ENCODE measurements around the gene ACOD1.
"Not testable (repeated sequence)": the region's sequence is repeated elsewhere in the genome, so short reads cannot be mapped to it uniquely, and the experiment has no call there.

Gene ACOD1

GRCh38 chr13:76955193-76955592 is 6.9 kb downstream of the ACOD1 start:
- DNase-seq: no peak

DNA sequence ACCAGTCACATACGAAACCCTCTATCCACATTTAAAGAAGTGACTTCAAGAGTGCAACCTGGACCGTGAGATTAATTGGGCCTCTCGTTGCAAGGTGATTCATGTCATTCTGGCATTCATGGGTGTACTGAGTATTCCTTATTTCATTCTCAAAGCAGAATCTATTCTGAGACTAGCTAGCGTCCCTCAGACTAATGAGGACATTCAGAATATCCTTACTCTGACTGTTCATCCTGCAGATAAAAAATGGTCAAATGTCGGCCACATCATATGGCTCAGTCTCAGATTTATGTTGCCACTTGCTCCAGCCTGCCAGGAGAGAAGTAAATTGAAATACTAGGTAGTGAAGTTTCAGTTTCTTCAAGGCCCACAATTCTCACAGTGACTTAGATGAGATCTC is 7.3 kb downstream of the ACOD1 start:
- no peak for DNase-seq

- DNase-seq: no peak
Measured at GRCh38 chr13:76958841-76959432, 10.6 kb downstream of the ACOD1 start.

- DNase-seq: not testable (repeated sequence)
Measured at GRCh38 chr13:76959734-76960133, 11.4 kb downstream of the ACOD1 start.

DNA sequence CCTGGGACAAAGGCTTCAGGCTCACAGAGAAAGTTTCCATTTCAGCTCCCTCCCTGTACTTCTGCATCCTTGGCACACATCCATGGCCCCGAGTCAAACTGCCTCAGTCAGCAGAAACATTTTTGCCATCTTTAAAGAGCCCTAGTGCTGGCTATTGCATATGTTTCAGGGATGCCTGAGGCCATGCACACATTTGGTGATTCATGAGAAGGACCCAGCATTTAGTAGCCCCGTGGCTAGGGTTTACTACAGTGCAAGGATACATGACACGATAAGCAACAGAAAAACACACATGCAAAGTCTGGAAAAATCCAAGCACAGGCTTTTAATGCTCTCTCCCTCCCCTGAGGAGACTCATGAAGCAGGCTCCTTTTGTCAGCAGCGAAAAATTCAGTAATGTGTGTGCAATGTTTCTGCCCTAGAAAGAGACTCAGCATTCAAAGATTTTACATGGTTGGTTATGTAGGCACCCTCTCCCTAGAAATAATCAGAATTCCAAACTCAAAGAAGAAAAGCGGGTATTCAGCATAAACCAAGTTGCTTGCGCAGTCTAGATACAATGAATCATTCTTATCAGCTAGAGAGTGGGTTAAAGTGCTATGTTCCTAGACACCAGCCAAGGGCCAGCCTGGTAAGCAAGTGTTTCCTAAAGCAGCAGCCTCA is 17.6 kb downstream of the ACOD1 start:
- peak; percentile 26 for DNase-seq

- DNase-seq: no peak
Measured at GRCh38 chr13:76967031-76967430, 18.7 kb downstream of the ACOD1 start.

- DNase-seq: peak; percentile 83
Measured at GRCh38 chr13:76968041-76968440, 19.7 kb downstream of the ACOD1 start.

- no peak for DNase-seq
Measured at GRCh38 chr13:76969488-76970365, 21.4 kb downstream of the ACOD1 start.

- DNase-seq: no peak
Measured at GRCh38 chr13:76971215-76971614, 22.9 kb downstream of the ACOD1 start.

DNA sequence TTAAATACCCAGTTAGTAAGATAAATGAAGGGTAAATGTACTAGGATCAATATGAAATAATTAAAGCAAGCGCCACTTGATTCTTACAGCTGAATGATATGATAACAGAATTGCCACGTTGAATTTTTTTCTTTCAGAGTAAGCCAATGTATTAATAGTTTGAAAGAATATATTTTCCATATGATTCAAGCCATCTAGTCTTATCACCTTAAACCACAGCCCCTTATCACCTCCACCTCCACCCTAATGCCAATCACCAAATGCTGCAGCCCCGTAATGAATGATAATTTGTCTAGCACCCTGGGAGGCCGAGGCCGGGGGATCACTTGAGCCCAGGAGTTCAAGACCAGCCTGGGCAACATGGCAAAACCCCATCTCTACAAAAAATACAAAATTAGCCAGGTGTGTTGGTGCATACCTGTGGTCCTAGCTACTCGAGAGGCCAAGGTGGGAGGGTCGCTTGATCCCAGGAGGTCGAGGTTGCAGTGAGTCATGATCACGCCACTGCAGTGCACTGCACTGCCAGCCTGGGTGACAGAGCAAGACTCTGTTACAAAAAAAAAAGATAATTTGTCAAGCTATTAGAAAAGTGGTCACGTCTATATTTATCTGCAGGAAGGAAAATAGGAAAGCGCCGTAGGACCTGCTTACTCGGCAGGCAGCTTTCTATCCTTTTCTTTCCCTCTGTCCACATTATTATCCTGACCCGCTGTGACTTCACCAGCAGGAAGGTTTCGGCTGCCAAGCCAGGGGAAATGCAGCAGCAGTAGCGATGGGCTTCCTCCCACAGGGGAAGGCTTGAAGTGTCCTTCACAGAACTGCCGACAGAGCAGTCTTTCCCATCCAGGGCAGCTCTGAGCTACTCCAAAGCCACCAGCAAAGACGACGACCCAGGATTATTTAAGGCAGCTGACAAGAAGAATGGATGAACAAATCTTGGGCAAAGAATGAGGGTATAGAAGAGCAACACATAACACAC is 23.8 kb downstream of the ACOD1 start:
- no peak for DNase-seq

DNA sequence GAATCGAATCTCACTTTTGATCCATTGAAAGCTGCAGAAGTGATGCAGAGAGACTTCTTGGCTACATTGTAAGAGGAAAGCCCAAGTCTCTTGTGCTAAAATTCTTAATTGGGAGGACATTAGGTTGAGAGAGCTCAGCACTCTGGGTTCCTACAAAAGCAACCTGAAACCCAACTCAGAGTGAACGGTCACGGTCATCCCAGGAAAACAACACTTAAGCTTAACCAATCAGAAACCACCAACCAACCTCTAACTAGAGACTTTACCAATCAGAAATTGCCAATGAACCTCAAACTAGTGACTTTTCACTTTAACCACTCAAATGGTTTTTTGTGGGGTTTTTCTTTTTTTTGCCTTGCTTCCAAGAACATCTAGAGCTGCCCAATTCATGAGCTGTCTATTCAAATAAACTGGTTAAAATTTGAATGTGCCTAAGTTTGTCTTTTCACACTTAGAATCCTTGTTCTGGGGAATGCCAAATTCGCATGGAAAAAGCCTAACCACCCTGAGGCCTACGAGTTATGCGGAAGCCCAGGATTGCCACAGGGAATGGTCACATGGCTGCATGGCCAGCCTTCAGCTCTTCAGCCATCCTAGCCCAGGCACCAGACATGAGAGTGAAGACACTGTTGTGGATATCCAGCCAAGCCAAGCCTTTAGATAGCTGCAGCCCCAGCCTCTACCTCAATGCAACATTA is 25.8 kb downstream of the ACOD1 start:
- DNase-seq: no peak

- no peak for DNase-seq
Measured at GRCh38 chr13:76974618-76974975, 26.3 kb downstream of the ACOD1 start.

DNA sequence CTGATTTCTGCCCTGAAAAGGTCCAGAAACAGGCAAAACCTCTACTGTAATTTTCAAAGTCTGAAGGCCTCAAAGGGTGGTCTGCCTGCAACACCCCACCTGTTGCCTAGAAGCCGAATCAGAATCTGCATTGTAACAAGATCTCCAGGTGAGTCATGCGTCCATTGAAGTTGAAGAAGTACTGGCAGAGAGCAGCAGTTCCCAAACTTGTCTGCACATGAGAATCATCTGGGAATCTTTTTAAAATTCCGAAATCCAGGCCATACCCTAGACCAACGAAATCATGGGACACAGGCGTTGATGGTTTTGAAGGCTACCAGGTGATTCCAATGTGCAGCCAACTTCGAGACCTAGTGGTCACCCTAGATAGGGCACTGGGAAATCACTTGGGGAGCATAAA is 27.6 kb downstream of the ACOD1 start:
- DNase-seq: no peak

GRCh38 chr13:76976490-76976889 is 28.2 kb downstream of the ACOD1 start:
- peak; percentile 88 for DNase-seq

- DNase-seq: no peak
Measured at GRCh38 chr13:76976929-76977328, 28.6 kb downstream of the ACOD1 start.

DNA sequence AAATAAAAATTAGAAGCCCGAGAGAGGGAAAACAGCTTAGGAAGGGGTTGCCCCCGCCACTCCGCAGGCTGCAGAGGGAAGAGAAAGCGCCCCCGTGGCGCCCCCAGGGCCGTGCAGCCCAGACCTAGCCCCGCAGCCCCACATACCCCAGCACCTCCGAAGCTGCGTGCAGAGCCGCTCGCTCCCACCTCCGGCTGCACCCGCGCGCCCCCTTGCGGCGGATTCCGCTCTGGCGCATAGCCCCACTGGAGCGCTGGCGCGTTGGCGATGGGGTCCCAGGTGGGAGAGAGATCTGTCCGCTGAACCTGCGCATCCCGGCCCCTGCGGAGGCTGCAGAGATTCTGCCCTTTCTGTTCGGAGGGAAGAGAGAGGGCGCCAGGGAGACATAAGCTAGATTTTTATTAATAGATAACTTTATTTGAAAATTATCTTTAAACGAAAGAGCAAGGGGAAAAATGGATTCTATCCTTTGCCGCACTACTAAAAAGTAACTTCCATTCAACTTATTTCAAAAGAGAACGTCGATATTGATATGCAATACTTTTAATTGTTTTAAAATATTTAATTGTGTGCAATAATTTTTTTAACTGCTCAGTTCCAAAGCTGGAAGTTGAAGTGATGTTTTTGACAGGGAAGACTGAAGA is 31.9 kb downstream of the ACOD1 start:
- DNase-seq: no peak

DNA sequence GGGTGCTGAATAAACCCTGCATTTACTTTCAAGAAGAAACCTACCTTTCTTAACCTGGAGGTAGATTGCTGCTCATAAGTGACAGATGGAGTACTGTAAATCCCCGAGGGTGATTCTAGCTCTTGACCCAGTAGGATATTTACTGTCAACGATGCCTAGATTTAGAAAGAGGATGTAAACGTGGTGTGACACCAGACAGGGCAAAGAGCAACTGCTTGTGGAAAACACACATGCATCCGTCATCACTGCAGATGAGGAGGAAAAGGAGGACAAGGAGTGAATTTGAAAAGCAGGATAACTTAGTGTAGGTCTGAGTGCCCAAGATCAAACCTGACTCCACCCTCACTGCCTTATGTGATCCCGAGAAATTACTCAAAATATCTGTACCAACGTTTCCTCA is 33.8 kb downstream of the ACOD1 start:
- no peak for DNase-seq

- no peak for DNase-seq
Measured at GRCh38 chr13:76983676-76984075, 35.4 kb downstream of the ACOD1 start.

DNA sequence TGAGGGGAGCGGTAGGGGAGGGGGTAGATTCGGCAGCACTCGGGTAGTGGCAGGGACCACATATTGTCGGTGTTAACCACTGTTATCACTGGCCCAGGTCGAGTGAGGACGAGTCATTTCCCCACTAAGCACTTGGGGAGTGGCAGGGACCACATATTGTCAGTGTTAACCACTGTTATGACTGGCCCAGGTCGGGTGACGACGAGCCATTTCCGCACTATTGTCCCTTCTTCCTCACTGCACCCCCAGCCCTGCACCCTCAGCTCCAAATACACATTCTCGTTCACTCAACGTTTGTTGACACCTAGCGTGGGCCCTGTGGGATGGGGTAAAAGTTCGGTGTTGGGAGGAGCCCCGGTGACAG is 43.1 kb downstream of the ACOD1 start:
- DNase-seq: no peak

GRCh38 chr13:76991796-76992547 is 43.7 kb downstream of the ACOD1 start, which contains the start of gene CLN5:
Gene CLN5, plus strand, starts transcription at chr13:76992081. Its CDS starts 18 bp downstream, at chr13:76992099.
- DNase-seq: peak; percentile 49

DNA sequence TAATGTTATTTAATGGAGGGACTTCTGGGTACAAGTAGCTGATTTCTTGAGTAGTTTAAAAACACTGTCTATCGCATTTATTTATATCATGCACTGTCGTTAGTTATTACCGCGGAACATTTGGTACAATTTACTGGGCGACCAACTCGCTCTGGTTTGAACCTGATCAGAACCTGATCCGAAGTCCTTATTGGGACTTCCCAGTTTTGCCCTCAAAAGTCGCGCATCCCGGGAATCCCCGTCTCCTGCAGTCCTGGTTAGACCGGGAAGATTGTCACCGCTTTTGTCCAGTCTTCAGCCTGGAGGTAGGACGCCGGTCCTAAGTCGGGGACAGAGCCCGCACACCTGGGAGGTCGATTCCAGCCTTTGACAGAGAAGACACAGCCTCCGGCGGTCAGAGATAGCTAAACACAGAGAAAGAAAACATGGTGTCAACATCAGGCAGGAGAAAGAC is 44.3 kb downstream of the ACOD1 start:
- no peak for DNase-seq

Measured in DMS 273 treated with DMSO at 0.1 percent for 48 hours (cell line).